ENCODE measurements around the gene NRAP. TPM values are rescaled to one million over a fixed set of nuclear protein-coding genes. Genes with fewer than 3 reads are reported as not detected.

Gene NRAP
- total RNA-seq, 1 donor from 2014 or later, result 0.06 TPM

- no peak for DNase-seq
- TF ChIP-seq CTCF (IDR thresholded peaks at IDR 0.05), result no peak
- Histone ChIP-seq H3K4me3 (no peak overlapping the region), H3K9me3 (no peaks in the 10 kb centered on the region), H3K27me3 (peaks cover 36% of the 10 kb centered on the region), H3K4me1 (no peaks in the 10 kb centered on the region), H3K27ac (no peak overlapping the region), H3K36me3 (no peaks in the 10 kb centered on the region)
- intact Hi-C loops (cut with DNase I), result no loop called here
- ATAC-seq, result no peak
These were observed 45.5 kb downstream of the NRAP start for GRCh38 chr10:113618338-113618737.

- DNase-seq (no peak), ATAC-seq (no peak)
- Histone ChIP-seq H3K4me1 (no peaks in the 10 kb centered on the region), H3K36me3 (no peaks in the 10 kb centered on the region), H3K4me3 (no peak overlapping the region), H3K27me3 (peaks cover 36% of the 10 kb centered on the region), H3K27ac (no peak overlapping the region), H3K9me3 (no peaks in the 10 kb centered on the region)
- intact Hi-C loops (cut with DNase I), result no loop called here
- TF ChIP-seq CTCF (IDR thresholded peaks at IDR 0.05), result no peak
These were observed 46.8 kb downstream of the NRAP start for GRCh38 chr10:113617086-113617485.

GRCh38 chr10:113616244-113617074, 47.4 kb downstream of the NRAP start:
- intact Hi-C loops (cut with DNase I), result no loop called here
- no peak overlapping the region for H3K27ac ChIP-seq
- no peak for ATAC-seq
- no peaks in the 10 kb centered on the region for H3K36me3 ChIP-seq
- no peak for DNase-seq
- no peak overlapping the region for H3K4me3 ChIP-seq
- peaks cover 36% of the 10 kb centered on the region for H3K27me3 ChIP-seq
- peak; percentile 36 for TF ChIP-seq CTCF (IDR thresholded peaks at IDR 0.05)
- H3K4me1 ChIP-seq, result no peaks in the 10 kb centered on the region
- H3K9me3 ChIP-seq, result no peaks in the 10 kb centered on the region

GRCh38 chr10:113613977-113614690, 49.7 kb downstream of the NRAP start:
- Histone ChIP-seq H3K36me3 (no peaks in the 10 kb centered on the region), H3K27me3 (peaks cover 36% of the 10 kb centered on the region), H3K27ac (no peak overlapping the region), H3K4me1 (no peaks in the 10 kb centered on the region), H3K9me3 (no peaks in the 10 kb centered on the region), H3K4me3 (no peak overlapping the region)
- no peak for TF ChIP-seq CTCF (IDR thresholded peaks at IDR 0.05)
- ATAC-seq (no peak), DNase-seq (no peak)
- intact Hi-C loops (cut with DNase I), result no loop called here

- no peak overlapping the region for H3K4me3 ChIP-seq
- no peak for TF ChIP-seq CTCF (IDR thresholded peaks at IDR 0.05)
- DNase-seq, result no peak
- H3K4me1 ChIP-seq, result no peaks in the 10 kb centered on the region
- H3K9me3 ChIP-seq, result no peaks in the 10 kb centered on the region
- intact Hi-C loops (cut with DNase I), result no loop called here
- no peak overlapping the region for H3K27ac ChIP-seq
- H3K27me3 ChIP-seq, result peaks cover 32% of the 10 kb centered on the region
- ATAC-seq, result no peak
- no peaks in the 10 kb centered on the region for H3K36me3 ChIP-seq
These were observed 50.4 kb downstream of the NRAP start for GRCh38 chr10:113613427-113613826.

Measured in upper lobe of right lung (tissue), 1 donor.